T-helper 2 cell treated with Interferon-gamma antibody and Interleukin-4, amounts not matched to agents 5 μg/mL and 100 μg/mL, for 36 hours (primary cell): ENCODE measurements around the gene NAV2.

Source experiments
- DNase-seq: peaks from one replicate; pipeline ENCODE4 v3.0.0; 2021; ENCODE audit warnings: low spot score
- H3K27ac Mint-ChIP-seq: one replicate; pipeline ENCODE4 v1.8.0; 2021; ENCODE audit warnings: mild to moderate bottlenecking, mixed read lengths
- H3K27me3 Mint-ChIP-seq: one replicate; pipeline ENCODE4 v1.8.0; 2021; ENCODE audit warnings: low read depth, mixed read lengths
- H3K36me3 Mint-ChIP-seq: one replicate; pipeline ENCODE4 v1.8.0; 2021; ENCODE audit warnings: low read depth, mixed read lengths
- H3K4me1 Mint-ChIP-seq: one replicate; pipeline ENCODE4 v1.8.0; 2021; ENCODE audit warnings: low read depth, mixed read lengths
- H3K4me3 Mint-ChIP-seq: one replicate; pipeline ENCODE4 v1.8.0; 2022; ENCODE audit warnings: mild to moderate bottlenecking, moderate library complexity, mixed read lengths
- H3K9me3 Mint-ChIP-seq: one replicate; pipeline ENCODE4 v1.8.0; 2021; ENCODE audit warnings: mixed read lengths

NAV2 gene

DNA sequence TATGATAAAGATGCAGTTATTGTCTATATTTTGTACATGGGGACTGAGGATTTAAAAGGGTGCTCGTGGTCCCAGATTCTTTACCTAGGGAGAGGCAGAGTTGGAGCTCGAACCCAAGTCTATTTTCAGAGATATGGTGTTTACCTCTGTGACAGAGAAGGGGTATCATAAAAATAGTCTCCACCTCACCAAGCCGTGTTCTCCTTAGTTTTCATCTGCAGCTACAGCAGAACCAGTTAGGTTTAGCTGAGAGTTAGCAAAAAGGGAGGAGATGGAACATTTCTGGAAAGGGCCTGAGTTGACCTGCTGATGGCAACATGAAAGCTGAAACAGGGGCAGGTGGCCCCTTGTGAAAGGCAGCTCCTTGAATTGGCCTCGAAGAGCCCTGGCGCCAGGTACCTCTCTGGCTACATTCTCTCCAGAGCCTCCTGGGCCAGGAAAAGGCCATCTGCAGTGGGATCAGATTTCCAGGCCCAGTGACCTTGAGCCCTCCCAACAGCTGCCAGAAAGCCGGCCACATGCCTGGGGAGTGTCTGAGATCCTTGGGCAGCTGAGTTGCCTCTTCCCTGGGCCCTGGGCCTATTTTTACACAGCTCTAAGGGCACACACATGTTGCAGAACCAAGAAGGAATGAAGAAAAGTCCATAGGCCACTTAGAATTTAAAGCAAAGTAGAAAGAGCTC lies 136.6 kb downstream of the NAV2 start:
- Mint-ChIP-seq H3K4me3 (no peak overlapping the region), H3K27ac (no peak overlapping the region), H3K36me3 (no peaks in the 10 kb centered on the region), H3K9me3 (no peaks in the 10 kb centered on the region), H3K4me1 (no peaks in the 10 kb centered on the region), H3K27me3 (peaks cover 6% of the 10 kb centered on the region)
- DNase-seq, result no peak

DNA sequence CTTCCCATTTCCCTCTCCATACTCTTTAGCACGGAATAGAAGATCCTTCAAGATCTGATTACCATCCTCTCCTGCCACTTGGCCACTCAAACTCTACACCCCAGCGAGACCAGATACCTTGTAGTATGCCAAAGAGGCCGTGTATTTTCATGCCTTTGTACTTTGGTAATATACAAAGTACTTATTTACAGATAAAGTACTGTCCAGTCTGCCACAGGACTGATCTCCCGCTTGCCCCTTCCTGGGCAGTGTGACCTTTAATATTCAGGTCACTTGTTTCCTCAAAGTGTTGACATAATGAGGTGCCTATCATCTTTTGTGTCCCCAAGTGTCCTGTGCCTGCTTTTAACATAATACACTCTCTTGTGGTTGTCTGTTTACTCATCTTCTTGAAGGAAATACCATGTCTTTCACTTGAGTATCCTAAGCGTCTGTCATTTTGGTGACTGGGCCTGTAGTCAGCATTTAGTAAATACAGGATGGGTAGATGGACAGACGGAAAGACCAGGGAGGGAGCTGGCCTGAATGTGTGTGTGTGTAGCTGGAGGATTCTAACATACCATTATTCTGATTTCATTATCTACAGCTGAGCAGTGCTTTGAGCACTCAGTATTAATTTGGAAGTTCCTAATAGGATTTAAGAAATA lies 137.4 kb downstream of the NAV2 start:
- H3K4me3 Mint-ChIP-seq, result no peak overlapping the region
- no peaks in the 10 kb centered on the region for H3K36me3 Mint-ChIP-seq
- H3K4me1 Mint-ChIP-seq, result no peaks in the 10 kb centered on the region

DNA sequence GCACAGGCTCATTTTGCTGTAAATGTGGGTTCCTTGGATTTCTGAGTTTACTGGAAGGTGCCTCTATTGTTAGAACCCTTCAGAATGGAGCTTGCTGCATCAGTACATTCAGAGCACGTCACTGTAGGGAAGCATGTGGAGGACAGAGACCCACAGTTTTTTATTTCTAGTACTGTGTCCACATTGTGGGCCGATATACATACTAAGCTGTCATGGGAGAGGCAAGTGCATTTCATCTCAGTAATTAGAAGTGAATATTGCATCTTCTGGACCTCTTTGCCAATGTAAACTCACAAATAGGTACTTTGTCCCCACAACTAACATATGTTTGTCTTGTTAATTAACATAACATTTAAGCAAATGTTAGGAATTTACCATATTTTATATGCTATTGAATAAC lies 139.7 kb downstream of the NAV2 start:
- DNase-seq, result no peak
- peaks cover 11% of the 10 kb centered on the region for H3K27me3 Mint-ChIP-seq
- H3K27ac Mint-ChIP-seq, result no peak overlapping the region
- no peaks in the 10 kb centered on the region for H3K4me1 Mint-ChIP-seq
- H3K36me3 Mint-ChIP-seq, result no peaks in the 10 kb centered on the region
- no peaks in the 10 kb centered on the region for H3K9me3 Mint-ChIP-seq
- H3K4me3 Mint-ChIP-seq, result no peak overlapping the region

More for the DNA sequence above, 137.4 kb downstream of the NAV2 start:
- no peaks in the 10 kb centered on the region for H3K9me3 Mint-ChIP-seq
- peaks cover 11% of the 10 kb centered on the region for H3K27me3 Mint-ChIP-seq
- no peak for DNase-seq
- no peak overlapping the region for H3K27ac Mint-ChIP-seq

DNA sequence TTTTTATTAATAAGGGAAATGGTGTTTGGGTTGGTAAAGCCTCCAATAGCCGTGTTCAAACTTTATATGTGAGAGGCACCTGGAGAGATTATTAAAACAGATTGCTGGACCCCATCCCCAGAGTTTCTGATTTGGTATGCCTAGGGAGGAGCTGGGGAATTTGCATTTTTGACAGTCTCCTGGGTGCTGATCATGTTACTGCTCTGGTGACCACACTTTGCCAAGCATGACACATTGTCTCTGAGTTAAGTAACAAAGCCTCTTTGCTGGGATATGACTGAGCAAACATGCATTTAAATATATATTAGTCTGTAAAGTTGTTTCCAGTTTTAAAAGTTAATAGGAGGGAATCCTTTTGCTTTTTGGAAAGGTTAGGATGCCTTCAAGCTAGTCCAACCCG lies 140.4 kb downstream of the NAV2 start:
- no peak for DNase-seq
- no peak overlapping the region for H3K27ac Mint-ChIP-seq
- no peak overlapping the region for H3K4me3 Mint-ChIP-seq
- H3K9me3 Mint-ChIP-seq, result no peaks in the 10 kb centered on the region
- H3K27me3 Mint-ChIP-seq, result peaks cover 11% of the 10 kb centered on the region
- H3K4me1 Mint-ChIP-seq, result no peaks in the 10 kb centered on the region
- H3K36me3 Mint-ChIP-seq, result no peaks in the 10 kb centered on the region

DNA sequence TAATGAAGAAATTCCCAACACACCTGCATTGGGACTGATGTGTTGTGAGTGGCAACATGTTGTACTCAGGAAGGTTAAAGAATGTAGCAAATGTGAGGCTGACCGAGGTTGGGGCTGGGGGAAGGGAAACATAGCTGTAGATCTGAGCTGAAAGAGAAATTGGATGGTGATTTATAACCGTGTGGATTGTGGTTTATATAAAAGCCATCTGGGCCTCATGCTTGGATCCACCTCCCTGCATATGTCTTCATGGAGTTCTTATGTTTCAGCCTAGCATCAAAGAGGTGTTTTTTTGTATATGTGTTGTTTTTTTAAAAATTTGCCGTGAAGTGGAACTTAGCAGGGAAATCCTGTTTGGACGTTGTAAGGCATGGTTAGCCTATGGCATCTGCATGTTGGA lies 141.3 kb downstream of the NAV2 start:
- Mint-ChIP-seq H3K4me1 (no peaks in the 10 kb centered on the region), H3K36me3 (no peaks in the 10 kb centered on the region), H3K9me3 (no peaks in the 10 kb centered on the region), H3K4me3 (no peak overlapping the region), H3K27ac (no peak overlapping the region), H3K27me3 (peaks cover 11% of the 10 kb centered on the region)
- no peak for DNase-seq

DNA sequence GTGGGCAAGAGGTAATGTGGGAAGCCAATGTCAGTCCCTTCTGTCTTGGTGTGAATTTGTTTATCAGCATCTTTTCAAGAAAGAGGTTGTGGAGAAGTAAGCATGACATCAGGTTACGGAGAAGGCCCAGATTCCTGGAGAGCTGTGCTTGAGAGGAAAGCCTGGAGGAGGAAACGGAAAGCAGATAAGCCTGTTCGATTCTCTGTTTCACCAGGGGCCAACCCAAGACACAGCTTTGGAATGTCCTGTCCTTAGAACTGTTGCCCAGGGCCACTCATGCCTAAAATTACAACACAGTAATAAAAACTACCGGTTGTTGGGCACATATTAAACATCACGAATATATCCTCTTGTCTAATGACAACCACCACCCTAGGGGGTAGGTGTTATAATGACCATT lies 148.5 kb downstream of the NAV2 start:
- H3K36me3 Mint-ChIP-seq, result no peaks in the 10 kb centered on the region

DNA sequence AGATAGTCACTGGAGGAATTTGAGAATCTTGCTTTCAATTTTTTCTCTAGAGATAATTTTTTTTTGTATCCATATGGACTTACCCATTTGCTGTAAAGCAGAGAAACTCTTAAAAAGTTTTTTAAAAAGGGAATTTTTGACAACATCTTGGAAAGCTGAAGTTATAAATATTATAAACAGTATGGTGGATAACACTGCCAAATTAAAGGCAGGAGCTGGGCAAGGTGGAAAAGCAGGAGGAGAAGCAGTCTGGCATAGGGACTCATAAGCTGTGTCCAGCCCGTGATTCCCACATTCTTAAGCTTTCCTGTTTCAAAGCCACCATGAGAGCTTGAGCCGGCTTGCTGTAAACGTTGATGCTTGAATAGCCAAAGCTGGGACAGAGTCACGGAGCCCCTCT lies 149.5 kb downstream of the NAV2 start:
- Mint-ChIP-seq H3K36me3 (no peaks in the 10 kb centered on the region), H3K4me1 (no peaks in the 10 kb centered on the region), H3K9me3 (no peaks in the 10 kb centered on the region), H3K4me3 (no peak overlapping the region), H3K27ac (no peak overlapping the region), H3K27me3 (no peaks in the 10 kb centered on the region)
- no peak for DNase-seq

More for the DNA sequence above, 148.5 kb downstream of the NAV2 start:
- H3K27ac Mint-ChIP-seq, result no peak overlapping the region
- no peaks in the 10 kb centered on the region for H3K4me1 Mint-ChIP-seq
- no peak for DNase-seq
- H3K27me3 Mint-ChIP-seq, result no peaks in the 10 kb centered on the region
- H3K9me3 Mint-ChIP-seq, result no peaks in the 10 kb centered on the region
- no peak overlapping the region for H3K4me3 Mint-ChIP-seq

DNA sequence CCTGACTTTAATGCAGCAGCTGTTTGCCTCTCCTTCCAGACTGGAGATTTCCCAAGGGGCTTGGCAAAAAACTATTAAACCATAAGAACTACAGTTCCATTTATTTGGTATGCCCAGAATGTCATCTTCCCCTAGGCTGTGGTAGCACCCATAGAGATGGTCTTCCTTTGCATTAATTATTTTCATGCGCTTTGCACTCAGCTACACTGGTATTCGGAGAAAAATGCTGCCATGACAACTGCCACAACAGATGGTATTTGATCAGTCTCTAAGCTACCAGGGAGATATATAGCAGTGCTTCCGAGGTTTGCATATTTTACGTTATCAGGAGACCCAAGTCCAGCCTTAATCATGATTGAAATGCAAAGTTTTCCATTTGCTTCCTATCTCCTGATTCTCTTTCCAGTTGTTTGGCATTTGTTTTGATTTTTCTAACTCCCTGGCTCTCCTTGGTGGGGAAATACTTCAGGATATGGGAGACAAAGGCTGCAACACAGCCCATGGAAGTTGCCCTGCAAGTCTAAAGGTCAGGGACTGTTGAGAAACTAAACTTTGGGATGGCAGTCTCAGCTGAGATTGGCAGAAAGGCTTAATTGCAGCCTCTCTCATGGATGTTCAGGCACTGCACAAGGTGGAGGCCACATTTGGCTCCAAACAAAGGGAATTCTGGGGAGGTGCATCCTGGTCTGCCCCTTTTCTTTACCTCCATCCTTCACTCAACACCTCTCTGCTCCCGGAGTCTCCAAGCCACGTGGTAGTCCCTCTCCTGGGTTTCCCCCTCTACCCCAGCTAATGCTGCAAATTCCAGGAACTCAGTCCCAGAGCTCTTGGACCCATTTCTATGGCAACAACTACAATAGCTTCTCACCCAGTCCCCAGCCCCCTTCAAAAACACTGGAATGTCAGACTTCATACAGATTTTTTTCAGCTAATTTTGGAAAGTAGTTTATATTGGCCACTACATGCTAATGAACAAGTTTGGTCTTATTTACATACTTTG lies 151.8 kb downstream of the NAV2 start:
- no peak for DNase-seq
- H3K27me3 Mint-ChIP-seq, result no peaks in the 10 kb centered on the region
- H3K27ac Mint-ChIP-seq, result no peak overlapping the region
- H3K4me1 Mint-ChIP-seq, result no peaks in the 10 kb centered on the region
- no peaks in the 10 kb centered on the region for H3K9me3 Mint-ChIP-seq
- H3K36me3 Mint-ChIP-seq, result no peaks in the 10 kb centered on the region
- no peak overlapping the region for H3K4me3 Mint-ChIP-seq

DNA sequence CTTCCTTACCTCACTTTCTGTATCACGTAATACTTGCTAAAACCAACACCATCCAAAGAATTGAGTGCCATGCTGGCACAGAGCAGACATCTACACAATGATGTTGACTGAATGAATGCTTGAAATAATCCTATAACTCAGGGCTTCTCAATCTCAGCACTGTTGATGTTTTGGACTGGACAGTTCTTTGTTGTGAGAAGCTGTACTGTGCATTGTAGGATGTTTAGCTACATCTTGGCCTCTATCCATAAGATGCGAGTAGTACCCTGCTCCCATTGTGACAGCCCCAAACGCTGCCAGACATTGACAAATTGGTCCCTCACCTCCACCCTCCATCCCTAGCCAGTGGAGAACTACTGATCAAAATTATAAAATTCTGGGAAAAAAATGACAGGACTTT lies 153.4 kb downstream of the NAV2 start:
- Mint-ChIP-seq H3K9me3 (no peaks in the 10 kb centered on the region), H3K27me3 (no peaks in the 10 kb centered on the region), H3K4me3 (no peak overlapping the region), H3K27ac (no peak overlapping the region), H3K36me3 (no peaks in the 10 kb centered on the region), H3K4me1 (no peaks in the 10 kb centered on the region)
- DNase-seq, result no peak

DNA sequence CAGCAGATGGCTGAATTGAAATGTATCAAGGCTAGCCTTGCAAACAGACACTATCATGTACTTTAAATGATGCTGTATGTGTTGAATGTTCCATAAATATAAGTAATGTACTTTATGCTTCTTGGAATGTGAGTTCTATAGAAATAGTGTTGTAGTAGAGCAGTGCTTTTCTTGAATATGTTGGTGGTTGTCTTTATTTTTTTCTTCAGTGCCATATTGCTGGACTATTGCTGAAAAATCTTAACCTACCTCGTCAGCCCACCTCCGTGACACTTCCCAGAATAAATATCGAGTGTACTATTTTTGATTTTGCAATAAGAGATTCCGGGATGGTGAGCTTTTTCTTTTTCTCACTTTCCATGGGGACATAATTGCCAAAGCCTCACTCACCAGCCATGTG lies 153.9 kb downstream of the NAV2 start:
- no peak for DNase-seq
- no peak overlapping the region for H3K27ac Mint-ChIP-seq

DNA sequence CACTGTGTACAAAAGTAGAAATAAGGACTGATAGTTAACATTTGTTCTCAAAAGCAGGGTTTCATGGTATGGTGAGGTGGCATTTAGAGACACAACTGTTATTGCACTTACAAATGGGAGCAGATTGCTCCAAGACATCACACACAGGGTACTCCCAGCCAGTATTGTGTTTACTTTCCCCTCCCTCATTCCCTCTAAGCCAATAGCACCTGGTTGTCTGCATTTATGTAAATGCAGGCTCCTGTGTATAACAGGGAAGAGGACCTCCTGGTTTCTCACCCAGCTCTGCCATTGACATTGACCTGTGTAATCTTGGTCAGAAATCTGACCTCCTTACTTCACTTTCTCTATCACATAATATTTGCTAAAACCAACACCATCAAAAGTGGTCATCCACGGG lies 154.4 kb downstream of the NAV2 start:
- DNase-seq, result no peak
- Mint-ChIP-seq H3K27ac (no peak overlapping the region), H3K9me3 (no peaks in the 10 kb centered on the region), H3K4me3 (no peak overlapping the region), H3K4me1 (no peaks in the 10 kb centered on the region), H3K36me3 (no peaks in the 10 kb centered on the region), H3K27me3 (no peaks in the 10 kb centered on the region)

More for the DNA sequence above, 153.9 kb downstream of the NAV2 start:
- no peaks in the 10 kb centered on the region for H3K4me1 Mint-ChIP-seq
- H3K4me3 Mint-ChIP-seq, result no peak overlapping the region
- H3K9me3 Mint-ChIP-seq, result no peaks in the 10 kb centered on the region
- no peaks in the 10 kb centered on the region for H3K36me3 Mint-ChIP-seq
- H3K27me3 Mint-ChIP-seq, result no peaks in the 10 kb centered on the region

DNA sequence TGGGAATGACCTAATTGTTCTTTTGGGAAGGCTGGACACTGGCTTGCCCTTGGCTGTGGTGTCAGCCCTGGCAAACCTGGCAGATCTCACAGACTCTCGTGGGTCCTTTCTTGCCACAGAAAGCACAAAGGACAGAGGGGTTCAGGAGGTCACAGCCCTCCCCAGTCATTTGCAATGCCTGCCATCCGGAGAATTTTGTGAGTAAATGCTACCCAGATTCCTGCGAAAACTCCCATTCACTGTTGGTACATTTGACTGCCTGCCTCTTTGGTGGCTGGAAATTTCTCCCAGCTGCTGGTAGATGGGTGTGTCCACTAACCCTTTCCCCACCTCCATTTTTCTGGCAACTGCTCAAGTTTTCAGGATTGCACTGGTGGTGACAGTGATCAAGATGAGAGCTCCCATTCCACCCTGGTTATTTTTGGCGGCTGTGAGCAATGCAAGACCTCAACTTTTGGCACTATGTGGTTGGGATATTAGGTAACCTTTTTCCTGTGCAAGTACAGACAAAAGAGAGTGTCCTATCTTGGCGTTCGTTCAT lies 155.7 kb downstream of the NAV2 start:
- Mint-ChIP-seq H3K27me3 (no peaks in the 10 kb centered on the region), H3K9me3 (no peaks in the 10 kb centered on the region), H3K4me3 (no peak overlapping the region), H3K36me3 (no peaks in the 10 kb centered on the region), H3K4me1 (no peaks in the 10 kb centered on the region), H3K27ac (no peak overlapping the region)
- no peak for DNase-seq

DNA sequence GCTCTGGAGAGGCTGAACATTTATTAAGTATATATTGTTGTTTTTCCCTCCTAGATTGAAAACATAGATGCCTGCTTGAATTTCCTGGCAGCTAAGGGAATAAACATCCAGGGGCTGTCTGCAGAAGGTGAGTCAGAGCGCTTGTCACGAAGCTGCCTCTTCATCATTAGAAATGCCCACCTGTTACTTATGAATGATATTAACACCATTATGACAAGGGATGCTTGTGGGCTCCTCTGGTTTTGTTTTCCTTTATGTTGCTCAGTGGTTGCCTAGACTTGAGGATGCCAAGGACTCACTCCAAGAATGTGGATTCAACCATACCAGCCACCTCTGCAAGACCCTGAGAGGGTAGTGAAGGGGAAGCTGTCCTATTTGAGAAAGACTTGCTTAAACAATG lies 156.2 kb downstream of the NAV2 start:
- no peaks in the 10 kb centered on the region for H3K9me3 Mint-ChIP-seq
- DNase-seq, result no peak
- no peaks in the 10 kb centered on the region for H3K36me3 Mint-ChIP-seq
- no peak overlapping the region for H3K4me3 Mint-ChIP-seq
- no peaks in the 10 kb centered on the region for H3K4me1 Mint-ChIP-seq
- no peaks in the 10 kb centered on the region for H3K27me3 Mint-ChIP-seq
- no peak overlapping the region for H3K27ac Mint-ChIP-seq

DNA sequence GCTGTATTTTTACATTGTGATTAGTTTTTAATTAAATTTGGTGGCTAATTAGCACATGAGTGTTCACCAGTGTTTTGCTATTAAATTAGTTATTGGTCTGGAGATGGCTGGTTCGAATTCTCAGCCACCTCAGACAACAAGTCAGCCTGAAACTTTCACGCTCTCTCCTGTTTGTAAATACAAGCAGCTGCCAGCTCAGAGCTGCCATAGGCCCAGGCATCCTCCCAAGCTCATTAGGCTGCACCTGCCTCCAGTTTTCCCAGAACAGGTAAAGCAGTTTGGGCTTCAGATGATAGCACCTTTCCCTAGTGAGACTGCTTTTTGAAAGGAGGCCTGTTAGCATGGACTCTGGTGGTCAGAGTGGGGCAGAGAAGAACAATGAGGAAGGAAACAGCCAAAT lies 156.8 kb downstream of the NAV2 start:
- no peaks in the 10 kb centered on the region for H3K36me3 Mint-ChIP-seq
- no peak overlapping the region for H3K27ac Mint-ChIP-seq
- no peak overlapping the region for H3K4me3 Mint-ChIP-seq
- DNase-seq, result no peak
- H3K27me3 Mint-ChIP-seq, result no peaks in the 10 kb centered on the region
- H3K9me3 Mint-ChIP-seq, result no peaks in the 10 kb centered on the region
- H3K4me1 Mint-ChIP-seq, result no peaks in the 10 kb centered on the region
